Posterior cingulate gyrus (tissue), 11 donors: ENCODE data around the gene RNF38.
"Not testable (repeated sequence)": the region's sequence is repeated elsewhere in the genome, so short reads cannot be mapped to it uniquely, and the experiment has no call there.

Source experiments
- DNase-seq, 10 donors: peaks; one replicate each; pipeline versions ENCODE4 v3.0.0 to v3.0.0-alpha.2; 2020 to 2021; ENCODE audit warnings: mixed read lengths in 3 of 10
- intact Hi-C: fragments of 100-400 bp; cut with DNase I; formaldehyde crosslinking; loops from one replicate; pipeline ENCODE4 v1.15.1; 2023

The RNF38 gene

GRCh38 chr9:36399980-36400331, at the start of gene RNF38:
Gene RNF38, minus strand, starts transcription at chr9:36400269. Its CDS starts 161 bp downstream, at chr9:36400108.
- DNase-seq, result no peak
- intact Hi-C loops, result loop anchor here (1.0 to 5.0 kb wide), 2 partner anchors 87 to 143 kb away; partner anchors contain the start of gene GNE

- intact Hi-C loops, DNase-seq: not testable (repeated sequence)
Measured at GRCh38 chr9:36448555-36448954, 48.5 kb upstream of the RNF38 start.

- intact Hi-C loops, result no loop called here
- DNase-seq, result no peak
Measured at GRCh38 chr9:36448017-36448416, 47.9 kb upstream of the RNF38 start.

DNA sequence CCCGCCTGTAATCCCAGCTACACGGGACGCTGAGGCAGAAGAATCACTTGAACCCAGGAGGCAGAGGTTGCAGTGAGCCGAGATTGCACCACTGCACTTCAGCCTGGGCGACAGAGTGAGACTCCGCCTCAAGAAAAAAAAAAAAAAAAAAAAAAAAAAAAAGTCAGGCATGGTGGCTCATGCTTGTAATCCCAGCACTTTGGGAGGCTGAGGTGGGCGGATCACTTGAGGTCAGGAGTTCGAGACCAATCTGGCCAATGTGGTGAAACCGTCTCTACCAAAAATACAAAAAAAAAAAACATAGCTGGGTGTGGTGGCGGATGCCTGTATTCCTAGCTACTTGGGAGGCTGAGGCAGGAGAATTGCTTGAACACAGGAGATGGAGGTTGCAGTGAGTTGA, 46.6 kb upstream of the RNF38 start:
- DNase-seq, intact Hi-C loops: not testable (repeated sequence)

- no peak for DNase-seq
- intact Hi-C loops, result no loop called here
Measured at GRCh38 chr9:36445800-36446361, 45.8 kb upstream of the RNF38 start.

GRCh38 chr9:36444203-36444602, 44.1 kb upstream of the RNF38 start:
- DNase-seq, result no peak
- intact Hi-C loops, result no loop called here

GRCh38 chr9:36443581-36443980, 43.5 kb upstream of the RNF38 start:
- DNase-seq, result no peak

GRCh38 chr9:36442710-36443109, 42.6 kb upstream of the RNF38 start:
- intact Hi-C loops, result no loop called here
- no peak for DNase-seq

More at GRCh38 chr9:36443581-36443980, 43.5 kb upstream of the RNF38 start:
- intact Hi-C loops, result no loop called here

- intact Hi-C loops, result no loop called here
- DNase-seq, result no peak
Measured at GRCh38 chr9:36441966-36442365, 41.9 kb upstream of the RNF38 start.

DNA sequence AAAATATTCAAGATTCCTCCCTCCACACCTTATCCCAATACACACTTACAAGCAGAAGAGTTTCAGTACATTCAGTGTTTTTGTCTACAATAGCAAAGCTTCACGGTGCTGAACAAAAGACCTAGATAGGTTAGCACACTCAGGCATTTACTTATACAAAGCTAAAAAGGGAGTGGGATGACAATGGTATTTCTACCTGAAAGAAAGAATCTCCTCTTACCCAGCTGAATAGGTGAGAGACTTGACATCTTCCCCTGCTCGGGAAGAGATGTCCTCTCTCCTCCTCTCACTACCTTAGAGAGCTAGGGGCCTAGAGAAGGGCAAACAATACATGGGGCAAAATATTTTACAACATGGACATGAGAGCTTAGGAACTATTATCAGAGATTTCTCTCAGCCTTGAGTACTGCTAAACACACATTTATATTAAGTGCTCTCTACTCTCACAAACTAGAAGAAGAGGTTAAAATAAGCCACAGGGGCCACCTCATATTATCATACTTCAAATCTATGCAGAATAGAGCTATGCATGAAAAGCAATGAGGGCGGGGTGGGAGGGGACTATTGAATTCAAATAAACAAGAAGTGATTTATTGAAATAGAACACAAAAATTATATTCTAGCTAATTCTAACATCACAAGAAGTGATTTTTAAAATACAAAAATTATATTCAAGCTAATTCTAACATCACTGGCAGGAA, 38.6 kb upstream of the RNF38 start:
- no peak for DNase-seq
- intact Hi-C loops, result no loop called here

- intact Hi-C loops, result no loop called here
- DNase-seq, result no peak
Measured at GRCh38 chr9:36437790-36438189, 37.7 kb upstream of the RNF38 start.

GRCh38 chr9:36436909-36437308, 36.8 kb upstream of the RNF38 start:
- intact Hi-C loops, result no loop called here

DNA sequence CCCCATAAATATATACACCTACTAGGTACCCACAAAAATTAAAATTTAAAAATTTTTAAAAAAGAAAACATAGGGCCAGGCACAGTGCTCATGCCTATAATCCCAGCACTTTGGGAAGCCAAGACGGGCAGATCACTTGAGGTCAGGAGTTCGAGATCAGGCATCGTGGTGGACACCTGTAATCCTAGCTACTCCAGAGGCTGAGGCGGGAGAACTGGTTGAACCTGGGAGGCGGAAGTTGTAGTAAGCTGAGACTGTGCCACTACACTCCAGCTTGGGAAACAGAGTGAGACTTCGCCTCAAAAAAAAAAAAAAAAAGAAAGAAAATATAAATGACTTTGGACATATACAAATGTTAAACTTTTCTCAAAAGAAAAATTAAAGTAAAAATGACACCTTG, 33.3 kb upstream of the RNF38 start:
- intact Hi-C loops, result no loop called here
- no peak for DNase-seq

More at GRCh38 chr9:36436909-36437308, 36.8 kb upstream of the RNF38 start:
- peak in 9 of 10 donors; percentile 14 to 89 (median 37) for DNase-seq

DNA sequence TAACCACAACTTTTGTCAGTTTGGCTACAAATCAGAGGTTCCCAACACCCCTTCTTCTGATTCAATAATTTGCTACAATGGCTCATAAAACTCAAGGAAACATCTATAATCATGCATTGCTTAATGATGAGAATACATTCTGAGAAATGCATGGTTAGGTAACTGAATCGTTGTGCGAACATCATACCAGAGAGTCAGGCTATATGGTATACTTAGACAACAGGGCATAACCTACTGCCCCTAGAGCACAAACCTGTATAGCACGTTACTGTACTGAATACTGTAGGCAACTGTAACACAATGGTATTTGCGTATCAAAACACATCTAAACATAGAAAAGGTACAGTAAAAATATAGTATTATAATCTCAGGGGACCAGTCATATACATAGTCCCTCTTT, 31.0 kb upstream of the RNF38 start:
- no peak for DNase-seq
- intact Hi-C loops, result no loop called here

GRCh38 chr9:36426945-36427344, 26.9 kb upstream of the RNF38 start:
- intact Hi-C loops, result no loop called here
- no peak for DNase-seq

- intact Hi-C loops, result no loop called here
- no peak for DNase-seq
Measured at GRCh38 chr9:36426348-36426747, 26.3 kb upstream of the RNF38 start.

DNA sequence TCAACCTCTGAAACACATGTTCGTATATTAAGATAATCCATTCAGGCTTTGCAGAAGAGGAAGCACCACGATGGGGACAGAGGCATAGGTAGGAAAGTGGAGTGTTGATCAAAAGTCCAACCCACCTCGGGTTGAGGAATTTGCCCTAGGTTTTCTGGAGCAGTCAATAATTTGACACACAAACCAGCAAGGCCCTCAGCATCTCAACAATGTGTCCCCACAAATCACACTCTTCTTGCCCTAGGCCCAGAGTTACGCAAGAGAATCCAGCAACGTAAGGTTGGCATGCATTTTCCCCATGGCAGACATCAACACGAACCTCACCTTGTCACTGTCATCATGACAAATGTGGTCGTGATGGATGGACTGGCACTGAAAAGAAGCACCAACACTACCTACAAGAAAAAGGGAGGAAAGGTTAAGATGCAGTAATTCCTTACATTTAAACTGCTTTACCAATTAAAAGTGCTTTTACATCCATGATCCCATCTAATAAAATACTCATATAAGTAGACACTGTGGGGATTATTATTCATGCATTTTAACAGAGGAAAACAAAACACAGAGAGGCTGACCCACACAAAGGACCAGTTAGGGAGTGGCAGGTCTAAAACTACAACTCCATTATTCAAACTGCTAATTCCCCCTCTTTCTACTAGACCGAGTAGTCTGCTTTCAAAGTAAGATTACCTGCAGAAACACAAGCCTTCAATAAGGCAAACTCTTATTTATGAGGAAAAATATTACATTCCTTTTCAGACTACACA, 24.4 kb upstream of the RNF38 start:
- intact Hi-C loops, result no loop called here
- DNase-seq, result no peak

- peak in 1 of 10 donors; percentile 16 for DNase-seq
- intact Hi-C loops, result no loop called here
Measured at GRCh38 chr9:36423206-36423605, 23.1 kb upstream of the RNF38 start.

DNA sequence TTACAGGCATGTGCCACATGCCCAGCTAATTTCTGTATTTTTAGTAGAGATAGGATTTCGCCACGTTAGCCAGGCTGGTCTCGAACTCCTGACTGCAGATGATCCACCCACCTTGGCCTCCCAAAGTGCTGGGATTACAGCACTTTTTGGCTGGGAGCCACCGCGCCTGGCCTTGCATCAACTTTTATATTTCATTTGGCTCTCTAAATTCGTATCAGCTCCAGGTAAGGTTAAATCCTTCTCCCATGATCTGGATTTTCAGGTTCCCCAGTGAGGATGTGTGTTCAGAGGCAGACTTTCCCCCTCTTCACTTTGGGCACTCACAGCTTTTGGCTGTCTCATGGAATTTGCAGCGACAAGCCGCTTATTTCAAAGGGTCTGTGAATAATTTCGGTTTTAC, 16.8 kb upstream of the RNF38 start:
- no peak for DNase-seq
- intact Hi-C loops, result no loop called here

DNA sequence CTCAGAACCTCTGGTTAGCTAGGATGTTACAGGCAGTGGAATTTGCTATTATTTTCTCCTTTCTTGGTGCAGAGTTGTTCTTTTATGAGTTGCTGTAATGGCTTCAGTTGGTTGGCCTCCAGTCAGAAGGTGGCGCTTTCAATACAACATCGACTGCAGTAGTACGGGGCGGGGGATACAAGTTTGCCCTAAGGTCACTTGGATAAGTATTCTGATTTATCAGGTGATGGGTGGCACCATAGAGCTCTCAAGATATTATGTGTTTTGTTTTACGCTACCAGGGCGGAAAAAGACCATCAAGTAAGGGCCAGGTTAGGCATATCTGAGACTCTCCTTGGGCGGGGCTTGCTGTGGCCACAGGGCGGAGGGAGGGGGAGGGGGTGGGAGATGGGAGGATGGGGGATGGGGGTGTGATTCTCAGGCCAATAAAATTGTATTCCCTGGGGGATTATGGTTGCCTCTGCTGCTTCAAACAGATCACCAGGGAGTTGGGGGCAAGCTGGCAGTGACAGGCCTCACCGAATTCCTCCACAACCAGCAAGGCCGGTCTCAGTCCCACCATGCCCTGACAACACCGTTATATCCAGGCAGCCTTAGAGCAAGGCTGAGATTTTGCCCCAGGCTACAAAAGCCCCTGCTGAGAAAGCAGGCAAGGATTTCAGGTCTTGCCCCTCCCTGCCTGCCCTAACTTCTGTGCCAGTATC, 15.9 kb upstream of the RNF38 start:
- intact Hi-C loops, result no loop called here
- no peak for DNase-seq

DNA sequence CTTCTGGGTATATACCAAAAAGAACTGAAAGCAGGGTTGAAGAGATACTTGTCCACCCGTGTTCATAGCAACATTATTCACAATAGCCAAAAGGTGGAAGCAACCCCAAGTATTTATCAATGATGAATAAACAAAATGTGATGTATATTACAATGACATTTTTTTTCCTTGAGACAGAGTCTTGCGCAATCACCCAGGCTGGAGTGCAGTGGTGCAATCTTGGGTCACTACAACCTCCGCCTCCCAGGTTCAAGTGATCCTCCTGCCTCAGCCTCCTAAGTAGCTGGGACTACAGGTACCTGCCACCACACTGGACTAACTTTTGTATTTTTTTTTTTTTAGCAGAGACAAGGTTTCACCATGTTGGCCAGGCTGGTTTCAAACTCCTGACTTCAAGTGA, 11.3 kb upstream of the RNF38 start:
- intact Hi-C loops, DNase-seq: not testable (repeated sequence)
